ENCODE results near the gene RGS9. TPM values are rescaled to one million over a fixed set of nuclear protein-coding genes. Genes with fewer than 3 reads are reported as not detected.
"Not testable (repeated sequence)": the region's sequence is repeated elsewhere in the genome, so short reads cannot be mapped to it uniquely, and the experiment has no call there.

The RGS9 gene
- total RNA-seq, 3 donors from 2014 or later = 0.55 to 0.87 (median 0.56) TPM

- Mint-ChIP-seq H3K4me1 (ENCODE audit: low read depth) (peaks cover 26% of the 10 kb centered on the region), H3K4me3 (no peak overlapping the region), H3K36me3 (ENCODE audit: insufficient read depth) (no peaks in the 10 kb centered on the region), H3K27me3 (ENCODE audit: low read depth) (no peaks in the 10 kb centered on the region), H3K9me3 (no peaks in the 10 kb centered on the region)
- ATAC-seq (no peak), DNase-seq (no peak)
Observed at GRCh38 chr17:65193305-65193704, 56.1 kb downstream of the RGS9 start.

GRCh38 chr17:65193716-65194293 lies 56.6 kb downstream of the RGS9 start:
- Mint-ChIP-seq H3K4me3 (no peak overlapping the region), H3K4me1 (ENCODE audit: low read depth) (peaks cover 30% of the 10 kb centered on the region), H3K27me3 (ENCODE audit: low read depth) (no peaks in the 10 kb centered on the region), H3K9me3 (no peaks in the 10 kb centered on the region), H3K36me3 (ENCODE audit: insufficient read depth) (no peaks in the 10 kb centered on the region)
- ATAC-seq (no peak), DNase-seq (no peak)

GRCh38 chr17:65194670-65195334 lies 57.6 kb downstream of the RGS9 start:
- no peaks in the 10 kb centered on the region for H3K27me3 Mint-ChIP-seq (ENCODE audit: low read depth)
- H3K4me3 Mint-ChIP-seq = no peak overlapping the region
- no peak for DNase-seq
- ATAC-seq = no peak
- peaks cover 30% of the 10 kb centered on the region for H3K4me1 Mint-ChIP-seq (ENCODE audit: low read depth)
- H3K36me3 Mint-ChIP-seq (ENCODE audit: insufficient read depth) = no peaks in the 10 kb centered on the region
- H3K9me3 Mint-ChIP-seq = no peaks in the 10 kb centered on the region

- Mint-ChIP-seq H3K4me1 (ENCODE audit: low read depth) (peaks cover 29% of the 10 kb centered on the region), H3K4me3 (no peak overlapping the region), H3K36me3 (ENCODE audit: insufficient read depth) (no peaks in the 10 kb centered on the region), H3K27me3 (ENCODE audit: low read depth) (no peaks in the 10 kb centered on the region), H3K9me3 (no peaks in the 10 kb centered on the region)
- ATAC-seq (no peak), DNase-seq (no peak)
Observed at GRCh38 chr17:65195716-65196115, 58.5 kb downstream of the RGS9 start.

GRCh38 chr17:65196617-65197016 lies 59.4 kb downstream of the RGS9 start:
- no peak for DNase-seq
- no peaks in the 10 kb centered on the region for H3K27me3 Mint-ChIP-seq (ENCODE audit: low read depth)
- no peak overlapping the region for H3K4me3 Mint-ChIP-seq
- H3K9me3 Mint-ChIP-seq = no peaks in the 10 kb centered on the region
- H3K4me1 Mint-ChIP-seq (ENCODE audit: low read depth) = peaks cover 20% of the 10 kb centered on the region
- ATAC-seq = no peak
- H3K36me3 Mint-ChIP-seq (ENCODE audit: insufficient read depth) = no peaks in the 10 kb centered on the region

- Mint-ChIP-seq H3K4me3 (no peak overlapping the region), H3K4me1 (ENCODE audit: low read depth) (peaks cover 14% of the 10 kb centered on the region), H3K36me3 (ENCODE audit: insufficient read depth) (no peaks in the 10 kb centered on the region), H3K27me3 (ENCODE audit: low read depth) (no peaks in the 10 kb centered on the region), H3K9me3 (no peaks in the 10 kb centered on the region)
- ATAC-seq (no peak), DNase-seq (no peak)
Observed at GRCh38 chr17:65197201-65197600, 60.0 kb downstream of the RGS9 start.

- ATAC-seq = peak; percentile 55 to 62
- Mint-ChIP-seq H3K36me3 (ENCODE audit: insufficient read depth) (no peaks in the 10 kb centered on the region), H3K4me1 (ENCODE audit: low read depth) (peaks cover 8% of the 10 kb centered on the region), H3K27me3 (ENCODE audit: low read depth) (no peaks in the 10 kb centered on the region), H3K9me3 (no peaks in the 10 kb centered on the region), H3K4me3 (no peak overlapping the region)
- no peak for DNase-seq
Observed at GRCh38 chr17:65198653-65199382, 61.6 kb downstream of the RGS9 start.

- no peak for DNase-seq
- Mint-ChIP-seq H3K9me3 (no peaks in the 10 kb centered on the region), H3K27me3 (ENCODE audit: low read depth) (no peaks in the 10 kb centered on the region), H3K36me3 (ENCODE audit: insufficient read depth) (no peaks in the 10 kb centered on the region), H3K4me3 (no peak overlapping the region), H3K4me1 (ENCODE audit: low read depth) (peaks cover 4% of the 10 kb centered on the region)
- no peak for ATAC-seq
Observed at GRCh38 chr17:65201331-65201730, 64.2 kb downstream of the RGS9 start.

- Mint-ChIP-seq H3K36me3 (ENCODE audit: insufficient read depth) (no peaks in the 10 kb centered on the region), H3K9me3 (no peaks in the 10 kb centered on the region), H3K4me1 (ENCODE audit: low read depth) (peaks cover 4% of the 10 kb centered on the region), H3K4me3 (no peak overlapping the region), H3K27me3 (ENCODE audit: low read depth) (no peaks in the 10 kb centered on the region)
- DNase-seq (no peak), ATAC-seq (no peak)
Observed at GRCh38 chr17:65202844-65203571, 65.8 kb downstream of the RGS9 start.

- DNase-seq (no peak), ATAC-seq (no peak)
- H3K27me3 Mint-ChIP-seq (ENCODE audit: low read depth) = no peaks in the 10 kb centered on the region
- no peaks in the 10 kb centered on the region for H3K36me3 Mint-ChIP-seq (ENCODE audit: insufficient read depth)
- no peaks in the 10 kb centered on the region for H3K4me1 Mint-ChIP-seq (ENCODE audit: low read depth)
- H3K9me3 Mint-ChIP-seq = no peaks in the 10 kb centered on the region
- H3K4me3 Mint-ChIP-seq = no peak overlapping the region
Observed at GRCh38 chr17:65204001-65204400, 66.8 kb downstream of the RGS9 start.

GRCh38 chr17:65205655-65206054 lies 68.5 kb downstream of the RGS9 start:
- no peaks in the 10 kb centered on the region for H3K4me1 Mint-ChIP-seq (ENCODE audit: low read depth)
- no peak for ATAC-seq
- no peak for DNase-seq
- H3K9me3 Mint-ChIP-seq = no peaks in the 10 kb centered on the region
- H3K4me3 Mint-ChIP-seq = no peak overlapping the region
- peaks cover 2% of the 10 kb centered on the region for H3K36me3 Mint-ChIP-seq (ENCODE audit: insufficient read depth)
- H3K27me3 Mint-ChIP-seq (ENCODE audit: low read depth) = no peaks in the 10 kb centered on the region

- not testable (repeated sequence) for H3K9me3 Mint-ChIP-seq; H3K4me3 Mint-ChIP-seq; H3K4me1 Mint-ChIP-seq (ENCODE audit: low read depth); H3K36me3 Mint-ChIP-seq (ENCODE audit: insufficient read depth); DNase-seq; H3K27me3 Mint-ChIP-seq (ENCODE audit: low read depth)
- ATAC-seq = peak; percentile 58 to 88
Observed at GRCh38 chr17:65207448-65207847, 70.3 kb downstream of the RGS9 start.

- Mint-ChIP-seq H3K9me3 (no peaks in the 10 kb centered on the region), H3K27me3 (ENCODE audit: low read depth) (peaks cover 3% of the 10 kb centered on the region), H3K4me1 (ENCODE audit: low read depth) (no peaks in the 10 kb centered on the region), H3K4me3 (no peak overlapping the region), H3K36me3 (ENCODE audit: insufficient read depth) (peaks cover 2% of the 10 kb centered on the region)
- ATAC-seq (no peak), DNase-seq (no peak)
Observed at GRCh38 chr17:65208717-65209116, 71.5 kb downstream of the RGS9 start.

GRCh38 chr17:65218261-65218660 lies 81.1 kb downstream of the RGS9 start:
- no peaks in the 10 kb centered on the region for H3K36me3 Mint-ChIP-seq (ENCODE audit: insufficient read depth)
- H3K27me3 Mint-ChIP-seq (ENCODE audit: low read depth) = peaks cover 14% of the 10 kb centered on the region
- H3K4me1 Mint-ChIP-seq (ENCODE audit: low read depth) = no peaks in the 10 kb centered on the region
- DNase-seq = no peak
- no peak overlapping the region for H3K4me3 Mint-ChIP-seq
- no peaks in the 10 kb centered on the region for H3K9me3 Mint-ChIP-seq
- no peak for ATAC-seq

All from activated T-cell treated with anti-CD3 and anti-CD28 coated beads, Interleukin-2, amount 50 U/mL, for 4 hours (primary cell).